PC-9 (cell line): ENCODE data around the gene DCP2.

Experiments
- CTCF ChIP-seq: fragments of 200-600 bp; sonication (generic); conservative IDR thresholded peaks from 2 replicates; pipeline ENCODE4 v1.6.1; 2017; ENCODE audit warnings: mixed run types, antibody characterized with exemption, mild to moderate bottlenecking, moderate library complexity
- EZH2 ChIP-seq: fragments of 200-600 bp; sonication (generic); IDR thresholded peaks from 2 replicates; pipeline ENCODE4 v1.8.0; 2017; ENCODE audit warnings: antibody characterized with exemption, low read depth

- no peak for TF ChIP-seq CTCF
- no peak for TF ChIP-seq EZH2
Measured at GRCh38 chr5:113024076-113024697, 47.6 kb downstream of the DCP2 start.
